LNCAP (cell line): ENCODE data around the gene CDH10.

Experiments
- TF ChIP-seq, protein P1 (sequence below): fragments of 450-650 bp; IDR thresholded peaks from 2 replicates; pipeline ENCODE4 v1.5.1; 2017; ENCODE audit warnings: mild to moderate bottlenecking

The CDH10 gene

DNA sequence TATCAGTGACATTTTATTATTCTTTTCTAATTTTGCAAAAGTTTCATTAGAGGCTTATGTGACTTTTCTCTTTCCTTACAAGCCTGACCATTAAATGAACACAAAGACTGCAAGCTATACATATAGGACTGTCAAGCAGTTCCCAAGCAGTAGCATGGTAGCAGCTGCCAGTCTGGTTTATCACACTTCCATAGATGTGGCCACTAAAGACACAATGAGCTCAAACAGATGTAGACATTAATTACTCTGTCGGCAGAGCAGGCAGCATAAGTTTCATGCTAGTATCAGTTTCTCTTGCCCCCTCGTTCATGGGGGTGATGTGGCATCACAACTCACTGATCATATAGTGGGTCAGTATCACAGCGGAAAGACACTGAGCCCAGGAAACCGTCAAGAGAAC is 89.5 kb downstream of the CDH10 start:
- TF ChIP-seq, protein P1, sequence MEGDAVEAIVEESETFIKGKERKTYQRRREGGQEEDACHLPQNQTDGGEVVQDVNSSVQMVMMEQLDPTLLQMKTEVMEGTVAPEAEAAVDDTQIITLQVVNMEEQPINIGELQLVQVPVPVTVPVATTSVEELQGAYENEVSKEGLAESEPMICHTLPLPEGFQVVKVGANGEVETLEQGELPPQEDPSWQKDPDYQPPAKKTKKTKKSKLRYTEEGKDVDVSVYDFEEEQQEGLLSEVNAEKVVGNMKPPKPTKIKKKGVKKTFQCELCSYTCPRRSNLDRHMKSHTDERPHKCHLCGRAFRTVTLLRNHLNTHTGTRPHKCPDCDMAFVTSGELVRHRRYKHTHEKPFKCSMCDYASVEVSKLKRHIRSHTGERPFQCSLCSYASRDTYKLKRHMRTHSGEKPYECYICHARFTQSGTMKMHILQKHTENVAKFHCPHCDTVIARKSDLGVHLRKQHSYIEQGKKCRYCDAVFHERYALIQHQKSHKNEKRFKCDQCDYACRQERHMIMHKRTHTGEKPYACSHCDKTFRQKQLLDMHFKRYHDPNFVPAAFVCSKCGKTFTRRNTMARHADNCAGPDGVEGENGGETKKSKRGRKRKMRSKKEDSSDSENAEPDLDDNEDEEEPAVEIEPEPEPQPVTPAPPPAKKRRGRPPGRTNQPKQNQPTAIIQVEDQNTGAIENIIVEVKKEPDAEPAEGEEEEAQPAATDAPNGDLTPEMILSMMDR: no peak

DNA sequence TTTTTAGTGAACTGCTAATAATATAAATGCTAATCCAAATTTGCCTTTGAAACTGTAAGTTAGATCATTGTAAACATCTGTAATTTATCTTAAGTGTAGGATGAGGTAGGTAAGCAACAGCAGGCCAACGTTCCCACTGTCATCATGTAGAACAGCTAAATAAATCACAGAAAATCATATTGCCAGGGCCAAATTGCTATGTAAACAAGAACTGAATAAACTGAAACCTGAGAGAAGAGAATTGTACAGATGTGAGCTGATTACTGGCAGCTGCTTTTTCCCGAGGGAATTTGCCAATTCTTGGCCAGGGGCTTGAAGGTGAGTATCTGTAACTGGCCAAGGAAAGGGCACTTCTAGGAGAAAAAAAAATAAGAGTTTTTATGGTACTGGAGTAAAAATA is 97.6 kb downstream of the CDH10 start:
- TF ChIP-seq, protein P1: no peak

DNA sequence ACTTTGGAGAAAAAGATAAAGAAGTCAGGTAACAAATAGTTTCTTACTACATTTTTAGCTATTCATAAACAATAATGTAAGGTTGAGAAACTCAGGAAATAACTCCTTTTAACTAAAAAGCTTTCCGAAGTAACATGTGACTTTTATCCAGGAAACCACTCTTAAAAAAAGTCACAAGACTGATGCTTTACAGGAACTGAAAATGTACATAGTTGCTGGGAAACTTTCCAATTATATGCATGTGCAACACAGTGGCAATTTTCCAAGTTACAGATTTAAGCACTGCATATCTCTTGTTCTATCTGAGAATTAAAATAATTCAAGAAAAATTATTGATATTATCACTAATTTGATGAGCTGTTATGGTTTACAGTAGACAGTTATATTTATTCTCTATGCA is 105.2 kb downstream of the CDH10 start:
- TF ChIP-seq, protein P1: no peak

DNA sequence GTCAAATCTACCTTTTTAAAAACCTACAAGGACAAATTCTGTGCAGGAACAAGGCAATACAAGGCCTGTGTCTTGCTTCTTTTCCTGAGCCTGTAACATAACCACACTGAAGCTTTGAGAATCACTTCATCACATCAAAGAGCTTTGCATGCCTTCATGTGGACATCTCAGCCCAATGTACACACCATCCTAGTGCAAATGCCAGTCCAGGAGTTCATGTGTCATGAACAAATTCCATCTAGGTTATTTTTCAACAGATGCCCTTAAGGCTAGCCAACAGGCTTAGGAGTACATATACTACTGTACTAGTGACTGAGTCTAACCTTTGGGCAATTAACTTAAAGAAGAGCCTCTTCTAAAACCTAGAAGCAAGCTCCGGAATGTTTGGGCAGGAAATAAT is 106.4 kb downstream of the CDH10 start:
- TF ChIP-seq, protein P1: no peak

DNA sequence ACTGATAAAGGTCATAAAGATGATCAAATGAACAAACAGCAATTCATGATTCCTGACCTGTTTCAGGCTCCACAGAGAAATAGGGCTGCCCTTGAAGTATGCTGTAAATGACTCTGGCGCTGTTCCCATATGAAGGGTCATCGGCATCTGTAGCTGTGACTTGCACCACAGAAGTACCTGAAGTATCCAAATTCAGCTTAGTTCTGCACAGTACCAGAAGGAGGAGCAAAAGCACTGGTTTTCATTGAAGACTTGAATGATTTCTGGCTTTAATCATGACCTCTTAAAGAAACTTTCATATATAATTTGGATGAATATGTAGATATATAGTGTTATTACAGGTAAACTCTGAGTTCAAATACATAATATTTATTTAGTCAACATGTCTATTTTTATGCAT is 109.1 kb downstream of the CDH10 start:
- TF ChIP-seq, protein P1: peak; percentile 61

DNA sequence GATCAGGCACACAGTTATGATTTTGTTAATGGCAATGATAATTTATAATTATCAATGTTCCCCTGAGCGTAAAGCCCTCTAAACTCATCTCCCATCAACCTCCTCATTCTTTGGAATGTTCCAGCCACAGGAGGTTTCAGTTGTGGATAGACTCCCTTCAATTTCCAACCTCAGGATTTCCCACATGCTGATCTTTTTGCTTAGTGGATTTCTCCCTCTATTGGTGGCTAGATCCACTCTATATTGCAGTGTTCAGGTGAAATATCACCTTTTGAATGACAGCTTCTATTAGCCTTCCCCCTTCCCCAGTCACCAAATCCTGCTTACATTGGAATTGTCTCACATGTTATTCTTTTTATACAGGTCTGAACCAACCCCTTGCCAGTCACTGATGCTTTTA is 113.9 kb downstream of the CDH10 start:
- TF ChIP-seq, protein P1: peak; percentile 12; the same call in 1 of the 2 replicates

DNA sequence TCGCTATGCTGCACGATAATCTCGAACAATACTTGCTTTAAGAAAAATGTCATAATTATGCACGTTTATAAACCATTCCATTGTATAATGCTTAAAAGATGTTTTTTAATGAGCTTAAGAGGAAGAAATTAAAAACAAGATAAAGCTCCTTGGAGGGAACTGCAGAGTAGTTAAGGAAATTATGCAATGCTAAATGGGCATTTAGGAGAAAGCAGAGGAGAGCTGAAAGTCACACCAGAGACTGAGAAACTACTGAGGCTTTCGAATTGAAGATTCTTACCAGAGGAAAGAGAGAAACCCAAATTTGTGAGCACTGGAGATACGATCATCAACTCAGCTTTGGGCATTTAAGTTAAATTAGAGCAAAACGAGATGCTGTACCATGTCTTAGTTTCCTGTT is 119.4 kb downstream of the CDH10 start:
- TF ChIP-seq, protein P1: no peak

DNA sequence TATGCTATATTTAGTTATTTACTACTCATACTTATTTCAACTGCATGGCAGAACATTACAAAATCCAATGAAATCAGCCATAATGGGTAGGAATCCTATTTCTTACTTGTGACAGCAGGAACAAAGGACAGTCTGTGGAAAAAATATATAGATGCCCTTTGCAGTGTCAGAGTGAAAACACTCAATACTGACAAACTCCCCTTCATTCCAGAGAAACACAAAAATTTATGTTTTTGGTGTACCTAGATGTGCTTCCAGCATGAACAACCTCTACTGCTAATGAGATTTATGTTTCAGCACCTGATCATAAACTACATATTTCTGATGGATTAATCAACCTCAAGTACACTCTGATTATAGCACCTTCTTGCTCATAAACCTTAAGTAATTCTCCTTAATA is 132.4 kb downstream of the CDH10 start:
- TF ChIP-seq, protein P1: no peak
